ENCODE measurements around the gene CD244. TPM values are rescaled to one million over a fixed set of nuclear protein-coding genes. Genes with fewer than 3 reads are reported as not detected.

CD244 gene, protein sequence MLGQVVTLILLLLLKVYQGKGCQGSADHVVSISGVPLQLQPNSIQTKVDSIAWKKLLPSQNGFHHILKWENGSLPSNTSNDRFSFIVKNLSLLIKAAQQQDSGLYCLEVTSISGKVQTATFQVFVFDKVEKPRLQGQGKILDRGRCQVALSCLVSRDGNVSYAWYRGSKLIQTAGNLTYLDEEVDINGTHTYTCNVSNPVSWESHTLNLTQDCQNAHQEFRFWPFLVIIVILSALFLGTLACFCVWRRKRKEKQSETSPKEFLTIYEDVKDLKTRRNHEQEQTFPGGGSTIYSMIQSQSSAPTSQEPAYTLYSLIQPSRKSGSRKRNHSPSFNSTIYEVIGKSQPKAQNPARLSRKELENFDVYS
- total RNA-seq = 0.93 TPM

GRCh38 chr1:160862203-160863060 lies at the start of gene CD244:
TSS of gene CD244 (minus strand) at chr1:160862887. CDS start at chr1:160862677, 210 bp downstream.

DNA sequence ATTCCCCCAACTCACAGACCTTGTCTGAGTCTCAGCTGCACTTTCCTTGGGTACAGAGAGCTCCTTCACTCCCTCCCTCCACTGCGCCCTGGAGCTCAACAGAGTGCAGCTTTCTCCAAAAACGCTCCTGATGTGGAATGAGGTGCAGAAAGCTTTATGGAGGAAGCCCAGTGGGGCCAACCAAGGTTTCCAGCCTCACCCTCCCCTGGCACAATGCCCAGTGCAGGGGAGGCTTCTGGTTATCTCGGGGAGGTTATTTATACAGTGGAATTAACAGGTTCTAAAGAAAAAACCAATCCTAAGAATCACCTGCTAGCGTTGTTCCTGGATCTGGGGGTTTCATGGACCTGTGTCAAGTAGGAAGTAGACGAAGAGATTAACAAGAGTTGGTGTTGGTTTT lies 22.4 kb upstream of the CD244 start, which contains the start of gene ITLN1:
Gene ITLN1, minus strand, starts transcription at position 139 of the 400 bp plus-strand sequence. CDS start 303 bp downstream, outside the sequence.

DNA sequence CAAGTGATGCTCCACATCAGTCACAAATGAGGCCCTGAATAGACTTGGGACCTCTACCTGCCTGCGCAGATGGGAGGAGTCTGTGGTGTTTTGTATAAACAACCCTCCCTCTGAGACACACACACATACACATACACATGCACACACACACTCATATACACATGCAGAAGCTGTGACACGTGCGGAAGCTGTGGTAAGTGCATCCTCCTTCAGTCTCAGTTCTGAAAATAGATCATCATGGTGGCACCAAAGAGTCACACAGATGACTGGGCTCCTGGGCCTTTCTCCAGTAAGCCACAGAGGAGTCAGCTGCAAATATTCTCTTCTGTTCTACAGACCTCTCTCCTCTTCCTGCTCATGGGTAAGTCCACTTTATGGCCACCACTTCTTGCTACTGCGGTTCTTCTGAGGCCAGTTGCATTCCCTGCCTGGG lies 66.7 kb downstream of the CD244 start, which contains the start of gene LY9:
Gene LY9, plus strand, starts transcription at position 224 of the 433 bp plus-strand sequence. Its CDS starts 14 bp downstream, at position 238.

Other genes with a start within 250 kb of the CD244 start
- 0.64 TPM for gene SLAMF1, start 215.8 kb downstream of the CD244 start, total RNA-seq
- gene CD48, start 151.1 kb downstream of the CD244 start, total RNA-seq = 5.5 TPM
- gene SLAMF7, start 123.6 kb downstream of the CD244 start, total RNA-seq = 0.58 TPM
- gene LY9, start 66.7 kb downstream of the CD244 start, total RNA-seq = 0.93 TPM
- gene ITLN1, start 22.3 kb upstream of the CD244 start, total RNA-seq = 3.2 TPM
- not detected for gene ITLN2, start 91.9 kb upstream of the CD244 start, total RNA-seq
- 96.5 TPM for gene F11R, start 158.3 kb upstream of the CD244 start, total RNA-seq
- 56.5 TPM for gene TSTD1, start 176.1 kb upstream of the CD244 start, total RNA-seq
- 63.2 TPM for gene USF1, start 183.1 kb upstream of the CD244 start, total RNA-seq
- 5.5 TPM for gene ARHGAP30, start 207.0 kb upstream of the CD244 start, total RNA-seq
- gene NECTIN4, start 226.7 kb upstream of the CD244 start, total RNA-seq = 6.3 TPM
- 10.7 TPM for gene KLHDC9, start 235.5 kb upstream of the CD244 start, total RNA-seq